Prostate gland (tissue), 2 donors: ENCODE data around the gene AMY2A.
"Not testable (repeated sequence)": the region's sequence is repeated elsewhere in the genome, so short reads cannot be mapped to it uniquely, and the experiment has no call there.

Source experiments
- POLR2AphosphoS5 ChIP-seq: sonication (generic); formaldehyde crosslinking; IDR thresholded peaks from one replicate; pipeline ENCODE4 v1.6.1; 2017; ENCODE audit warnings: antibody characterized with exemption
- TF ChIP-seq, protein P1 (sequence below), 4 experiments: fragments of 200-600 bp in 2 of 4; fragments of 450-650 bp in 2 of 4; sonication (generic) in 2 of 4; IDR thresholded peaks; 1 replicate in 3 of 4; 2 replicates in 1 of 4; pipeline ENCODE4 v1.5.1; 2016 to 2019; ENCODE audit warnings: antibody characterized with exemption in 4 of 4, mild to moderate bottlenecking in 2 of 4, moderate library complexity in 2 of 4

DNA sequence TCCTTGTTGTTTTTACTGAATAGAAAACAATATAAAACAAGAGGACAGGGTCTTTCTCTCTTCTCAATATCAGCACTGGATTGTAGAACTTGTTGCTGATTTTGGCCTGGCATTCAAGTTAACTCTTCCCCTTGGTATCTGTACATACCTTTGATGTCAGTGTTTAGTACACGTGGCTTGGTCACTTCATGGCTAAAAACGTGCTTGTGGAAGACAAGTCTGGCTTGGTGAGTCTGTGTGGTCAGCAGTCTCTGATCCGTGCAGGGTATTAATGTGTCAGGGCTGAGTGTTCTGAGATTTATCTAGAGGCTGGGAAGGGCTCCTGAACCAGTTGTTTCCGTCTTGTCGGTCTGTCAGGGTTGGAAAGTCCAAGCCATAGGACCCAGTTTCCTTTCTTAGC, 38.2 kb downstream of the AMY2A start, which contains the start of gene AMY1A:
- TF ChIP-seq, protein P1, sequence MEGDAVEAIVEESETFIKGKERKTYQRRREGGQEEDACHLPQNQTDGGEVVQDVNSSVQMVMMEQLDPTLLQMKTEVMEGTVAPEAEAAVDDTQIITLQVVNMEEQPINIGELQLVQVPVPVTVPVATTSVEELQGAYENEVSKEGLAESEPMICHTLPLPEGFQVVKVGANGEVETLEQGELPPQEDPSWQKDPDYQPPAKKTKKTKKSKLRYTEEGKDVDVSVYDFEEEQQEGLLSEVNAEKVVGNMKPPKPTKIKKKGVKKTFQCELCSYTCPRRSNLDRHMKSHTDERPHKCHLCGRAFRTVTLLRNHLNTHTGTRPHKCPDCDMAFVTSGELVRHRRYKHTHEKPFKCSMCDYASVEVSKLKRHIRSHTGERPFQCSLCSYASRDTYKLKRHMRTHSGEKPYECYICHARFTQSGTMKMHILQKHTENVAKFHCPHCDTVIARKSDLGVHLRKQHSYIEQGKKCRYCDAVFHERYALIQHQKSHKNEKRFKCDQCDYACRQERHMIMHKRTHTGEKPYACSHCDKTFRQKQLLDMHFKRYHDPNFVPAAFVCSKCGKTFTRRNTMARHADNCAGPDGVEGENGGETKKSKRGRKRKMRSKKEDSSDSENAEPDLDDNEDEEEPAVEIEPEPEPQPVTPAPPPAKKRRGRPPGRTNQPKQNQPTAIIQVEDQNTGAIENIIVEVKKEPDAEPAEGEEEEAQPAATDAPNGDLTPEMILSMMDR (IDR thresholded peaks at IDR 0.05) = not testable (repeated sequence)
- not testable (repeated sequence) for TF ChIP-seq POLR2AphosphoS5
